ENCODE data around the gene UBA6.

DNA sequence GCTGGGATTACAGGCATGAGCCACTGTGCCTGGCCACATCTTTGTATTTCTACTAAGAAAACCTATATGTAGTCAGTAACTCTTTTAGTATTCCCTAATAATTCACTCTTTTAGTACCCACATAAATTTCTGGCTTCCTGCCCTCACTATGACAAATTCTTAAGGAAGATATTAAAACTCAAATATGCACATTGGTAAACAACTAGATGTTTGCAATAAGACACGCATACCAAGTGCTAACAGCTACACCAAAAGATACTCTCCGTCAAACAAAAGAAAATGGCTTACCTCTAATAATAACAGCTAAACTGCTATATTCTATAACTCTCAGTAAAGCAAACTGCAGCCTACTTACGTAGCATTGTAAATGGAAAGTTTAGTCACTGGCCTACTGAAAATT, 6.3 kb downstream of the UBA6 start:
- no peak for TF ChIP-seq POLR2A (IDR thresholded peaks at IDR 0.05)
- no peak for TF ChIP-seq POLR2AphosphoS5 (IDR thresholded peaks at IDR 0.05)
